Erythroblast (primary cell): ENCODE results near the gene APOL2.

Experiments used
- GATA1 ChIP-seq: IDR thresholded peaks from 2 replicates; pipeline ENCODE4 v1.6.1; 2011; ENCODE audit warnings: low read depth, mild to moderate bottlenecking, control low read depth, low read length, moderate library complexity
- POLR2A ChIP-seq: IDR thresholded peaks from 2 replicates; pipeline ENCODE4 v1.6.1; 2011; ENCODE audit warnings: mild to moderate bottlenecking, low read length

DNA sequence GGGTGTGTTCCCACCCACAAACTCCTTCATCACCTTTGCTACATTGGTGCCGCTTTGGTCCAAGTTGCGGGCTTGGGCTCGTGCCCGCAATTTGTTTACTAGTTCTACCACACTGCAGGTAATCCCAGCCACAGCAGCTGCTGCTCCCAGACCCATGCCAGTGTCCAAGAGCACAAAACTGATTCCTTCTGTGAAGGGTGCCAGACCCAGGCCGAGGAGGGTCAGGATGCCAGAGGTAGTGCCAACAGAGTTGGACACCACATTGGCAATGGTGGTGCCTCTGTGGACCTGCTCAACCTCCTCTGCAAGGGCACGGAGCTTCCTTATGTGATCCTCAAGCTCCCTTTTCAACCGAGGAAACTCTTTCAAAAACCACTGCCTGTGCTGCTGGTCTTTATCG lies 11.5 kb downstream of the APOL2 start:
- TF ChIP-seq POLR2A (peak; percentile 18), GATA1 (no peak)
